ENCODE measurements around the gene PIP5KL1. TPM values are rescaled to one million over a fixed set of nuclear protein-coding genes. Genes with fewer than 3 reads are reported as not detected.
"Not testable (repeated sequence)": the region's sequence is repeated elsewhere in the genome, so short reads cannot be mapped to it uniquely, and the experiment has no call there.

Gene PIP5KL1
- total RNA-seq, 1 donor from 2014 or later: 2.6 TPM

DNA sequence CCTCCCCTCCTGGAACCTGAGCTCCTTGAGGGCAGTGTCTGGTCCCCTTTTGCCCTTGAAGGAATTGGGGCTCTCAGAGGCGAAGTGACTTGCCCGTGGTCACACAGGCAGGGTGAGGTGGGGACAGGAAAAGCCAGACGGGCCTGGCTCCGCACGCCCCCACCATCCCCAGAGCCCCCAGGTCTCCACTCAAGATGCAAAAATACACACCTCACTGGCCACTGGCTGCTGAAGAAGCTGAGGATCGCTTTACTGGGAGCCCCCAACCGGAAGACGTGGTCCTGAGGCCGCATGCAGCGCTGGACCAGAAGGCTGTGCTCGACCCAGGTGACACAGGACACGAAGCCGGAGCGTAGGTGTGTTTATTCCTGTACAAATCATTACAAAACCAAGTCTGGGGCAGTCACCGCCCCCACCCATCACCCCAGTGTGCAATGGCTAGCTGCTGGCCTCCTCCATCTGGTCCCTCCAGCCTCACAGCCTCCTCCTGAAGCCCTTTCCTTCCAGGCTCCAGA, 45.5 kb downstream of the PIP5KL1 start:
- Mint-ChIP-seq H3K4me3 (ENCODE audit: unreplicated experiment) (peak overlapping the region; percentile 10), H3K4me1 (ENCODE audit: unreplicated experiment) (peaks cover 30% of the 10 kb centered on the region), H3K36me3 (ENCODE audit: unreplicated experiment) (peaks cover 22% of the 10 kb centered on the region), H3K9me3 (ENCODE audit: unreplicated experiment) (no peaks in the 10 kb centered on the region), H3K27me3 (ENCODE audit: unreplicated experiment) (no peaks in the 10 kb centered on the region), H3K27ac (ENCODE audit: unreplicated experiment) (peak overlapping the region; percentile 78)
- TF ChIP-seq, protein P1, sequence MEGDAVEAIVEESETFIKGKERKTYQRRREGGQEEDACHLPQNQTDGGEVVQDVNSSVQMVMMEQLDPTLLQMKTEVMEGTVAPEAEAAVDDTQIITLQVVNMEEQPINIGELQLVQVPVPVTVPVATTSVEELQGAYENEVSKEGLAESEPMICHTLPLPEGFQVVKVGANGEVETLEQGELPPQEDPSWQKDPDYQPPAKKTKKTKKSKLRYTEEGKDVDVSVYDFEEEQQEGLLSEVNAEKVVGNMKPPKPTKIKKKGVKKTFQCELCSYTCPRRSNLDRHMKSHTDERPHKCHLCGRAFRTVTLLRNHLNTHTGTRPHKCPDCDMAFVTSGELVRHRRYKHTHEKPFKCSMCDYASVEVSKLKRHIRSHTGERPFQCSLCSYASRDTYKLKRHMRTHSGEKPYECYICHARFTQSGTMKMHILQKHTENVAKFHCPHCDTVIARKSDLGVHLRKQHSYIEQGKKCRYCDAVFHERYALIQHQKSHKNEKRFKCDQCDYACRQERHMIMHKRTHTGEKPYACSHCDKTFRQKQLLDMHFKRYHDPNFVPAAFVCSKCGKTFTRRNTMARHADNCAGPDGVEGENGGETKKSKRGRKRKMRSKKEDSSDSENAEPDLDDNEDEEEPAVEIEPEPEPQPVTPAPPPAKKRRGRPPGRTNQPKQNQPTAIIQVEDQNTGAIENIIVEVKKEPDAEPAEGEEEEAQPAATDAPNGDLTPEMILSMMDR (IDR thresholded peaks at IDR 0.05): no peak
- DNase-seq (ENCODE audit: extremely low spot score, unreplicated experiment): no peak

GRCh38 chr9:127884427-127884911, 46.1 kb downstream of the PIP5KL1 start:
- H3K4me1 Mint-ChIP-seq (ENCODE audit: unreplicated experiment): peaks cover 30% of the 10 kb centered on the region
- DNase-seq (ENCODE audit: extremely low spot score, unreplicated experiment): no peak
- H3K27ac Mint-ChIP-seq (ENCODE audit: unreplicated experiment): peak overlapping the region; percentile 78
- peak overlapping the region; percentile 10 for H3K4me3 Mint-ChIP-seq (ENCODE audit: unreplicated experiment)
- TF ChIP-seq, protein P1 (IDR thresholded peaks at IDR 0.05): no peak
- H3K9me3 Mint-ChIP-seq (ENCODE audit: unreplicated experiment): no peaks in the 10 kb centered on the region
- H3K36me3 Mint-ChIP-seq (ENCODE audit: unreplicated experiment): peaks cover 22% of the 10 kb centered on the region
- H3K27me3 Mint-ChIP-seq (ENCODE audit: unreplicated experiment): no peaks in the 10 kb centered on the region

DNA sequence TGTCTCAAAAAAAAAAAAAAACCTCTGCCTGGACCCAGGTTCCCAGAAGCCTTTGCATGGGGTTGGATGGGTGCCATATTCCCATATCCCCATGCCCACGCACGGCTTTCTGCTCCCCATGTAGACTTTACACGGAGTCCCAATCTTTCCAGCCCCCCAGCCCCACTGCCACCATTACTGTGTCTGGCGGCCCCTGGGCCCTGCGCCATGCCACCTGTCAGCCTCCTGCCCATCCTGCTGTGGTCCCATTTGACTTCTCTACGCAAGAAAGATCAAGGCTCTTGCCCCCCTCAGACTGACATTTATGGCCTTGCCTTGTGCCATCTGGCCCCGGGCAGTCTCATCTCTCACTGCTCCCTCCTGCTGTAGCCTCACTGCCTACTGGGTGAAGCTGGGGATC, 46.6 kb downstream of the PIP5KL1 start:
- H3K9me3 Mint-ChIP-seq (ENCODE audit: unreplicated experiment): no peaks in the 10 kb centered on the region
- peaks cover 22% of the 10 kb centered on the region for H3K36me3 Mint-ChIP-seq (ENCODE audit: unreplicated experiment)
- peaks cover 30% of the 10 kb centered on the region for H3K4me1 Mint-ChIP-seq (ENCODE audit: unreplicated experiment)
- H3K4me3 Mint-ChIP-seq (ENCODE audit: unreplicated experiment): no peak overlapping the region
- H3K27ac Mint-ChIP-seq (ENCODE audit: unreplicated experiment): peak overlapping the region; percentile 78
- no peaks in the 10 kb centered on the region for H3K27me3 Mint-ChIP-seq (ENCODE audit: unreplicated experiment)
- no peak for DNase-seq (ENCODE audit: extremely low spot score, unreplicated experiment)
- TF ChIP-seq, protein P1 (IDR thresholded peaks at IDR 0.05): no peak

DNA sequence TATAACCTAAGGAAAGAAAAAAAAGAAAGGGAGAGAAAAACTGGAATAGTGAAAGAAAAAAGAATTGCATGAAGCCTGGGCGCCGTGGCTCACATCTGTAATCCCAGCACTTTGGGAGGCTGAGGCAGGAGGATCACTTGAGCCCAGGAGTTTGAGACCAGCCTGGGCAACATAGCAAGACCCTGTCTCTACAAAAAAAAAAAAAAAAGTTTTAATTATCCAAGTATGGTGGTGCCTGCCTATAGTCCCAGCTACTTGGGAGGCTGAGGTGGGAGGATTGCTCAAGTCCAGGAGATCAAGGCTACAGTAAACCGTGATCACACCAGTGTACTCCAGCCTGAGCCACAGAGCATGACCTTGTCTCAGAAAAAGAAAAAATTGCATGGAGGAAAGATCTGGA, 48.9 kb downstream of the PIP5KL1 start:
- peaks cover 13% of the 10 kb centered on the region for H3K36me3 Mint-ChIP-seq (ENCODE audit: unreplicated experiment)
- H3K27me3 Mint-ChIP-seq (ENCODE audit: unreplicated experiment); H3K27ac Mint-ChIP-seq (ENCODE audit: unreplicated experiment); H3K9me3 Mint-ChIP-seq (ENCODE audit: unreplicated experiment); DNase-seq (ENCODE audit: extremely low spot score, unreplicated experiment); H3K4me3 Mint-ChIP-seq (ENCODE audit: unreplicated experiment): not testable (repeated sequence)
- peaks cover 40% of the 10 kb centered on the region for H3K4me1 Mint-ChIP-seq (ENCODE audit: unreplicated experiment)

DNA sequence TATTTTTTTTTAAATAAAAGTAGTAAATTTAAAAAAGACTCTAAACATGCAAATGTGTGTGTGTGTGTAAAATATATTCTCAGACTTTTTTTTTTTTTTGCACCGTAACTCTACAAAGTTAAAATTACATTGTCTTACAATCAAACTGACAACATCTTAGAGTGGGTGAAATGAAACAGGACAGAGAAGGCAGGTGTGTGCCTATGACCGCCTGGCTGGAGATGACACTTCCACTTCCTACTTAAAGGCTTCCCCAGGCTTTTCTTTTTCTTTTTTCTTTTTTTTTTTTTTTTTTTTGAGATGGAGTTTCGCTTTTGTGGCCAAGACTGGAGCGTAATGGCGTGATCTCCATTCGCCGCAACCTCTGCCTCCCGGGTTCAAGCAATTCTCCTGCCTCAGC, 50.4 kb downstream of the PIP5KL1 start:
- Mint-ChIP-seq H3K4me1 (ENCODE audit: unreplicated experiment) (peaks cover 44% of the 10 kb centered on the region), H3K4me3 (ENCODE audit: unreplicated experiment) (no peak overlapping the region), H3K36me3 (ENCODE audit: unreplicated experiment) (peaks cover 8% of the 10 kb centered on the region), H3K27me3 (ENCODE audit: unreplicated experiment) (no peaks in the 10 kb centered on the region), H3K9me3 (ENCODE audit: unreplicated experiment) (no peaks in the 10 kb centered on the region), H3K27ac (ENCODE audit: unreplicated experiment) (no peak overlapping the region)
- DNase-seq (ENCODE audit: extremely low spot score, unreplicated experiment): no peak
- TF ChIP-seq, protein P1 (IDR thresholded peaks at IDR 0.05): no peak
